Ammon's horn (tissue), 1 donor: ENCODE results near the gene TOB1.
A peak's percentile ranks its signal among the peaks of the same experiment; 100 is the strongest.

Experiments
- DNase-seq: peaks from one replicate; pipeline ENCODE4 v3.0.0-alpha.2; 2016; ENCODE audit warnings: low spot score

TOB1 gene

DNA sequence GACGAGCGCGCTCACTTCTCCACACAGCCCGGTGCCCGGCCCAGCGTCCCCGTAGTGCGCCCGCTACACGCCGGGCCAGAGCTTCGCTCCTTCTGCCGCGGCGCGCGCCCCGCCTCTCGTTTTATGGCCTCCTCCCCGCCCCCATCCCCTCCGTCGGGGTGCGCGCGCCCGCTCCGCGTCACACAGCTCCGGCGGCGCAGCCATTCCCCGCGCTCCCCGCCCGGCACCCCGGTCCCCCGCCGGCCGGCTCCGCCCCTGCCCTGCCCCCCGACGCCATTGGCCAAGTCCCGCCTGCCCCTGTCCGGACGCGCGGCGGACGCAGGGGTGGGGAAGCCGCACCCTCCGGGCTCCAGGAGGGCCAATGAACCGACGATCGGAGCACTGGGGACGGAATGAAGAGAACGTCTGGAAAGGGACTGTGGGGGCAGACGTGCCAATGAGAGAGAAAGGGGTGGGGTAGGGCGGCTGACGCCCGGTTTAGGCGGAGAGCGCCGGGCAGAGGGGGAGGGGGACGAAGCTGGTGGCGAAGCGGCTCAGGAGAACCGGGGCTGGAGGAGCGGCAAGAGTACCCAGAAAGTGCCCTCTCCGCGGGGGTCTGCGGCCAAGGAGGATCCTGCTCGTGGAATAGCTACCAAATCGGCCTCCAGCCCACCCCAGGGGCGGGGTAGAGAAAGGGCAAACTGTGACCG, at the start of gene TOB1:
TOB1 (minus strand) TSS at position 94 of the 689 bp plus-strand sequence. CDS start 2,337 bp downstream, outside the sequence.
- peak; percentile 99 for DNase-seq

DNA sequence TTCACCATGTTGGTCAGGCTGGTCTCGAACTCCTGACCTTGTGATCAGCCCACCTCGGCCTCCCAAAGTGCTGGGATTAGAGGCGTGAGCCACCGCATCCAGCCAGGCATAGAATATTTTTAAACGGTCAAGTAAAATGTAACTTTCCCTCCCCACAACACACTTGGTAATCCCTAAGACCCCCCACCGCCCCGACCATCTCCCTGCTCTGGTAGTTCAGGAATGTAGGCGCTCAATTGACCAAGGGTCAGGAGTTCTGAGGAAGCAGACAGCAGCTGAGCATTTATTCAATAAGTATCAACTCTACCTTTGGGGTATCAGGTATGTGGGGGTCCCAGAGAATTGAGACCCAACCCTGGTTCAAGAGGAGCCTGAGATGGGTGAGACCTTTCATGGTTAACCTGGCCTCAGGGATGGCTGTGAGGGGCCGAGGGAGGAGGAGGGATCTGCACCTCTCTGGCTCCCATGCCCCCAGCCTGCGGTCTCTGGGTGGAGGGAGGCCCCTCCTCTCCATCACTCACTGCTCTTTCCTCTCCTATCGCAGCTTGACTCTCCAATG, 48.4 kb upstream of the TOB1 start:
- DNase-seq: no peak

DNA sequence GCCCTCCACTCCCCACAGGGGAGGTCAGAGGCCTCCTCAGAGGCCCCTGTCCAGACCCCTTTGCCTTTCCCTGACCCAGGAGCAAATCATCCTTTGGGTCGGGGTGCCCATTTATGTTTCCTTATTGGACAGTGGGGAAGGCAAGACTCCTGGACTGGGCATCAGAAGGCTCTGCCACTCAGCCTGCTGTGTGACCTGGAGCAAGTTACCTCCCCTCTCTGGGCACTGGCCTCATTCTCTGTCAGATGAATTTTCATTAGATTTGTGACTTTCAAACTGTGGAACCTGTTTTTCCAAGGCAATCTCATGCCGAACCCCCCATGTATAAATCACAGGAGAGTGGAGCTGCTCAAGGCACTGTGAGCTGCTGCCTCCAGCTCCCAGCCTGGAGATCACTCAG, 47.0 kb upstream of the TOB1 start:
- no peak for DNase-seq

- no peak for DNase-seq
These were observed 45.7 kb upstream of the TOB1 start for GRCh38 chr17:50911890-50912289.

- no peak for DNase-seq
These were observed 45.3 kb upstream of the TOB1 start for GRCh38 chr17:50911450-50911849.

DNA sequence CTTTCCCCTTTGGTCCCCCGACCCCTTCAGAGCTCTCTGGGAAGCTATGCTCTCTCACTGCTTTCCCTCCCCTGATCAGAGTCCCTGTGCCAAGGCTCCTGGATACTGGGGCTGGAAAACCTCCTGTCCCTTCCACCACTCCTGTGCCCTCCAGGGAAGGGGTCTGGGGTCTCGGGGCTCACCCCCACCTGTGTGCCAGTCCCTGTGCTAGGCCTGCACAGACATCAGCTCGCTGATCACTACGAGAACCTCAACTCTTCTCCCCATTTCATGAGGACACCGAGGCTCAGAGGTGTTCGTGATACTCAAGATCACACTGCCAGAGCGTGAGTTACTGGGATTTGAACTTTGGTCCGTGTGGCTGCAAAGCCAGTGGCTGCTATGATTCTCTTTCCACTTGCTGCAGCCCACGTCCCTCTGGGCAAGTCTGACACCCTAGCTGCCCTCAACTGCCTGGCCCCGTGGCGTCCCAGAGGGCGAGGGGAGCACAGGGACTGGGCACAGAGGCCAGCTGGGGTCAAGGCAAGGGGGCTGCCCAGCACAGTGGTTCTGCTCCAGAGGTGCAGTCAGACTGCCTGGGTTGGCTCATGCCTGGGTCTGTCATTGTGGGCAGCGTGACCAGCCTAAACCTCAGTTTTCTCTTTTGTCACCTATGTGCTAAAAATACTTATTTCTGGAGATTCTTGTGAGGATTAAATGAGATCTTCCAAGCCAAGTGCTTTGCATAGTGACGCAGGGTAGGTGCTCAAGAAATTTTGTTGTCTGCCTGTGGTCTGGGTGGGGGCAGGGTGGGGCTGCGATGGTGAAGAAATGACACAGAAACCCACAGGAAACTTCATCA, 43.8 kb upstream of the TOB1 start:
- no peak for DNase-seq

DNA sequence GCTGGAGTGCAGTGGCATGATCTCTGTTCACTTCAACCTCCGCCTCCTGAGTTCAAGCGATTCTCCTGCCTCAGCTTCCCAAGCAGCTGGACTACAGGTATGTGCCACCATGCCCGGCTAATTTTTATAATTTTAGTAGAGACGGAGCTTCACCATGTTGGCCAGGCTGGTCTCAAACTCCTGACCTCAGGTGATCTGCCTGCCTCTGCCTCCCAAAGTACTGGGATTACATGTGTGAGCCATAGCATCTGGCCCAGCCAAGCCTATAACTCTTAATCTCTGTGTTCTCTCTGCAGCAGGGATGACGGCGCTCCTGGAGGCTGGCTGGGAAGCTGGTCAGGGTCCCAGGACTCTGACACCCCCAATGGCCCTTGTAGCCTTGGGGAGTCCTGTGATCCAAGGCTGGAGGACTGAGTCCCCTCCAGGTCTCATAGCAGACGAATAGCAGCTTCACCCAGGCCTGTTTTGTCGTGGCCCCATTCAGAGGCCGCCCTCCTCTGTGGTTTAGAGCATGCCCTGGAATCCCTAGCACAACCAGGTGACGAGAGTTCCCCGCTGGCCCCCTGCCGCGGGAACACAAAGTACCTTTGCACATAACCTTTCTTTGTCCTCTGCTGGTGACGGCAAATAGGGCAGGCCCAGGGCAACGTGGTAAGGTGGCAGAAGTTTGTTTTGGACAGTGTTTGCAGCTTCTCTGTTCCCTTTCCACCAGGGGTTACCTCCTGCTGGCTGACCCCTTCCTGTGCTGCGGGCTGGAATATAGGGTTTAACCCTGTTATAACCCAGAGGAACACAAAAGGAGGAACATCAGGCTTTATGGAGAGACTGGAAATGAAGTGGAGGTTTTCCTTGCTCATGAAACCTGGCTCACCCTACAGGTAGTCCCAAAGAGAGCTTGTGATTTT, 43.0 kb upstream of the TOB1 start:
- DNase-seq: no peak

DNA sequence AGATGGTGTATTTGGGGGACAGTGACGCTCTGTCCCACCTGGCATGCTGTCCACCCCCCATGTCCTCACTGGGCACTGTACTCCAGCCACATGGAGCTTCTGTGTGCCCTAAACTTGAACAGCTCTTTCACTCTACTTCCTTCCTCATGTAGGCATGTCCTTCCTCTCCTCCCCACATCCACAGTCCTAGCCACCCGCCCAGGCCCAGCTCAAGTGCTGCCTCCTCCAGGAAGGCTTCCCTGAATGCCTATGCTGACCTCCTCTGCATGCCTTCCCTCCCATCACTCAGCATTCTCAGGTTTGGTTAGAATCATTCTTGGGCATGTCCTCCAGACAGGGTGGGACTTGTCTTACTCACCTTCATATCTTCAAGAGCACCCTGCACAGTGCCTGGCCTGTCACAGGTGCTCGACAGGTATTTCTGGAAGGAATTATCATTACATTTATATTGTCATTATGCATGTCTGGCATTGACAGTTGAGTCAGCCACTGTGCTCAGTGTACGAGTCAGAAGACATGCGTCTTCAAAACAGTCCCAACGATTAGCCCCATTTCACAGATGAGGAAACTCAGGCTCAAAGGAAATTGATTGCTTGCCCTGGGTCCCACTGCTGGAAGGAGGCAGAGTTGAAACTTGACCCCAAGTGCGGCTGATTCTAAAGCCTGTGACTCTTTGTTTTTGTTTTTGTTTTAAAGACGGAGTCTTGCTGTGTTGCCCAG, 42.1 kb upstream of the TOB1 start:
- no peak for DNase-seq

DNA sequence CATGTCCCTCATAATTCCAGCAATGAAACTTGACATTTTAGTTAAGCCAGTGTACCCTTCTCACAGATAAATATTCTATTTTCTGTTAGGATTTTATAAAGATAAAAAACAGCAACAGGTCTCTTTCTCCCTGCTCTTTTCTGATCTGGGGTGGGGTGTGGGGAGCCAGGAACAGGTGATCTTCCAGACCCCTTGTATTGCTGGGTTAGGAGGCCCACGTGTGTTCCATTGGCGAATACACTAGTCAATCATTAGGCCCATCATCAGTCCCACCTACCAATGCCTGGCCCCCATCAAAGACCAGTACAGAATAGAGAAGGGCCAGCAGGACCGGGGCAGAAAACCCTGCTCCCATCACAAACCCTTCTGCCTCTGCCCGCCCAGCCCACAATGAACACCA, 40.3 kb upstream of the TOB1 start:
- no peak for DNase-seq

- DNase-seq: no peak
These were observed 39.3 kb upstream of the TOB1 start for GRCh38 chr17:50905460-50905803.

GRCh38 chr17:50904518-50905459, 38.6 kb upstream of the TOB1 start:
- DNase-seq: peak; percentile 72

DNA sequence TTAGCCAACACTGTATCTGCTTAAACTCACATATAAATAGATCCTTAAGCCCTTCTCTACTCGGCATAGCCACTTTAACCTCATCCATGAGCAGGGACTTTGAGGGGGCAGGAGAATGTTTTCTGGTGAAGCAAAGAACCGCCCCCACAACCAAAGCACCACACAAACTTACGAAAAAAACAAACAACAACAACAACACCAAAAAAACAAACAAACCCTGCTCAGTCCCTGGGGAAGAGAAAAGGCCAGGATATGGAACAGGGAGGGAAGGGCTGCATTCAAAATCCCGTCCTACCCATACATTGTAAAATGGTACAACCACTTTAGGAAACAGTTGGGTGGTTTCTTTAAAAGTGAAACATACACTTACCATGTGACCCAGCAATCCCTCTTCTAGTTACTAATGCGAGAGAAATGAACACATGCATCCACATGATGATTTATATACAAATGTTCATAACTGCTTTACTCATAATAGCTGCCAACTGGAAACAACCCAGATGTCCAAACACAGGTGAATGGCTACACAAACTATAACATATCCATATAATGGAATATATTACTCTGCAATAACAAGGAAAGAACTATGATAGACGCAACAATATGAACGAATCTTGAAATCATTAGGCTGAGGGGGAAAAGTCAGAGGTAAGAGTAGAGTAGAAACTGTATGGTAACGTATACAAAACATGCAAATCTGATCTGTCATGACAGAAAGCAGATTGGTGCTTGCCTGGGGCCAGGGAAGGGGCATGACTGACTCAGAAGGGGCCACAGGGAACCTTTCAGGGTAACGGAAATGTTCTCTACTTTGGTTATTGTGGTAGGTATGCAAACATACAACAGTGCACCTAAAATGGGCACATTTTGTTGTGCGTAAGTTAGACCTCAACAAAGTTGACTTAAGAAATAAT, 37.7 kb upstream of the TOB1 start:
- no peak for DNase-seq

DNA sequence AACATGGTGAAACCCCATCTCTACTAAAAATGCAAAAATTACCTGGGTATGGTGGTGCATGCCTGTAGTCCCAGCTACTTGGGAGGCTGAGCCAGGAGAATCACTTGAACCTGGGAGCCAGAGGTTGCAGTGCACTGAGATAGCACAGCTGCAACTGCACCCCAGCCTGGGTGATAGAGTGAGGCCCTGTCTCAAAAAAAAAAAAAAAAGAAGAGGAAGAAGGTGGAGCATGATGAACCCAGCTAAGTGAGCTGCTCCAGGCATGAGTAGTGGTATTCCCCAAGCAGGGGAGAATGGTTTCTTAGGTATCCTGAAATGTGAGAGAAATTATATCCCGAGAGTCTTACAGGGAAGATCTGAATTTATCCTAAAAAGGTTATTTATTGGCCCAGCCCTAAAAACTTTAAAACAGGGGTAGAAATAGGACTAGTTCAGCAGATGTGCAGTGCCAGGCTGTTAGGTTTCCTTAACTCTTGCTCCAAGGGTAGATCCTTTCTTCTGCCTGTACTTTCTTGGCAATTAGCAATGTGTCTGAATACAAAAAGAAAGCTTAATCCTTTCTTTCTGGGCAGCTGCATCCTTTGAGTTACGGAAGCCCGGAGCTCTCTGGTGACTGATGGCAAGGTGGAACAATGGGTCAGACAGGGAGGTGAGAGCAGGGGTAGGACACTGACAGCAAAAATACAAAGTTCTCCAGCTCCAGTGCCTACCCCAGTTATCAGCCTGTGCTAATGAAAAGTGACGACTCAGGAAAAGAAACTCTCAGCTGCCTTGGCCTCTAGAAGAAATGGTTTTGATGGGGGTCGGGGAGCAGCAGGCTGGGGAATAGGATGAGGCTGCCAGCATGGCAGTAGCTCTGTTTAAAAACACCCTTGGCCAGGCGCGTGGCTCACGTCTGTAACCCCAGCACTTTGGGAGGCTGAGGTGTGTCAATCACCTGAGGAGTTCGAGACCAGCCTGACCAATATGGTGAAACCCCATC, 36.5 kb upstream of the TOB1 start:
- DNase-seq: no peak

GRCh38 chr17:50900383-50900892, 34.3 kb upstream of the TOB1 start:
- no peak for DNase-seq

GRCh38 chr17:50899559-50900319, 33.6 kb upstream of the TOB1 start:
- DNase-seq: no peak

DNA sequence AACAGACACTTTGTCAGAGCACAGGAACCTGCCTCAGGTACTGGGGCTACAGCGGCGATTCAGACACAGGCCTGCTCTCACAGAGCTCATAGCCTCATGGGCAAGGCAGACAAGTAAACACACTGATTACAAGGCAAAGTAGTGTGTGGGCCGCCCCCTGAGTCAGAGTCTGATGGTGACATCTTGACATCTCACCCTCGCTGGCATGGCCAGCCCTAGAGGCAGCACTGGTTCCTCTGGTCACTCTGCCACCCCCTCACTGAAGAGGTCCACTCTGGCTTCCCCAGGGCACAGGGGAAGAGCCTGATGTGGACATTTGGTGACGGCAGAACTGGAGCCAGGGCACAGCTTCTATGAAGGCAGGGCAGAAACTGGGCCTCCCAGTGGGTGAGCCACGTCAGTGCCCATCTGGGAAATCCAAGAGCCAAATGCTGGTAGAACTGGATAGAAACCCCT, 32.9 kb upstream of the TOB1 start:
- no peak for DNase-seq
